DOHH2 (cell line): ENCODE measurements around the gene ABI3BP.

Experiments used
- H3F3A ChIP-seq: fragments of 200-600 bp; sonication (generic), shearing (Covaris generic); 2 replicates; pipeline ENCODE4 v1.6.0; 2016; ENCODE audit warnings: antibody characterized with exemption, mild to moderate bottlenecking; ENCODE audit not compliant: control insufficient read depth, insufficient read depth
- H3K27ac ChIP-seq: fragments of 200-600 bp; sonication (generic); 2 replicates; pipeline ENCODE4 v1.5.1; 2014; ENCODE audit warnings: low read depth, mild to moderate bottlenecking, low read length, moderate library complexity
- H3K27me3 ChIP-seq: fragments of 200-600 bp; sonication (generic); 2 replicates; pipeline ENCODE4 v1.6.1; 2014; ENCODE audit warnings: mild to moderate bottlenecking, low read length, mixed read lengths; ENCODE audit not compliant: control insufficient read depth
- H3K36me3 ChIP-seq: fragments of 200-600 bp; sonication (generic); 2 replicates; pipeline ENCODE4 v1.6.1; 2014; ENCODE audit warnings: mild to moderate bottlenecking, low read length, moderate library complexity, mixed read lengths; ENCODE audit not compliant: control insufficient read depth
- H3K4me1 ChIP-seq: fragments of 200-600 bp; sonication (generic); 2 replicates; pipeline ENCODE4 v1.6.1; 2014; ENCODE audit warnings: mild to moderate bottlenecking, low read length, mixed read lengths; ENCODE audit not compliant: control insufficient read depth
- H3K4me2 ChIP-seq: fragments of 200-600 bp; sonication (generic); 2 replicates; pipeline ENCODE4 v1.6.0; 2014; ENCODE audit warnings: mild to moderate bottlenecking, low read length, moderate library complexity
- H3K4me3 ChIP-seq: fragments of 200-600 bp; sonication (generic); 2 replicates; pipeline ENCODE4 v1.5.1; 2014; ENCODE audit warnings: mild to moderate bottlenecking, low read length, mixed read lengths
- H3K79me2 ChIP-seq: fragments of 200-600 bp; sonication (generic); 2 replicates; pipeline ENCODE4 v1.6.1; 2014; ENCODE audit warnings: mild to moderate bottlenecking, low read length, mixed read lengths; ENCODE audit not compliant: control insufficient read depth
- H3K9me2 ChIP-seq: fragments of 200-600 bp; sonication (generic); replicated peaks from 2 replicates; pipeline ENCODE4 v1.6.1; 2014; ENCODE audit warnings: mild to moderate bottlenecking, low read length, mixed read lengths; ENCODE audit not compliant: control insufficient read depth
- H3K9me3 ChIP-seq: fragments of 200-600 bp; sonication (generic); 2 replicates; pipeline ENCODE4 v1.6.1; 2014; ENCODE audit warnings: antibody characterized with exemption, low read length, mixed read lengths; ENCODE audit not compliant: control insufficient read depth, insufficient read depth
- H4K20me1 ChIP-seq: fragments of 200-600 bp; sonication (generic); 2 replicates; pipeline ENCODE4 v1.6.0; 2014; ENCODE audit warnings: low read depth, mild to moderate bottlenecking, antibody characterized with exemption, low read length, moderate library complexity; ENCODE audit not compliant: control insufficient read depth, insufficient read depth
- CTCF ChIP-seq: fragments of 200-600 bp; sonication (generic); IDR thresholded peaks from one replicate; pipeline ENCODE4 v1.5.1; 2014; ENCODE audit warnings: antibody characterized with exemption, mild to moderate bottlenecking, low read depth, low read length; ENCODE audit not compliant: poor library complexity, severe bottlenecking
- EZH2phosphoT487 ChIP-seq: fragments of 200-600 bp; sonication (generic); IDR thresholded peaks from 2 replicates; pipeline ENCODE4 v1.6.1; 2017; ENCODE audit warnings: borderline replicate concordance, mild to moderate bottlenecking, antibody characterized with exemption, low read length, moderate library complexity, mixed read lengths

Gene ABI3BP

DNA sequence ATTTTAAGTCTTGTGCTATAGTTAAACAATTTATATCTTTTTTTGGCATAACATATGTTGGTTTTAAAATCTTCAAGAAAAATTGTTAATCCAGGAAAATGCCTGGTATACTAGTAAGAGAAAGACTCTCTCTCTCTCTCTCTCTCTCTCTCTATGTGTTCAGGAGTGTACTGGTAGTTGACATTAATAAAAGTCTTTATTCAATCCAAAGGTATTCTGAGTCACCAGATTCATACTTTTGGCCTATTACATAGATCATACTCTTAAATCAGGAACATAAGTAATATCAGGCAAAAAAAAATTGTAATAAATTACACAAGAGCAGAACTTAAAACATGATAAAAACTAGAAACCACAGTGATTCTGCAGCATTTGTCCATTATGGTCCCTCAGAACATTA is 213.7 kb downstream of the ABI3BP start:
- Histone ChIP-seq H3K4me1 (no peaks in the 10 kb centered on the region), H3K9me3 (no peaks in the 10 kb centered on the region), H3K79me2 (no peaks in the 10 kb centered on the region), H3K9me2 (no peaks in the 10 kb centered on the region), H3K4me3 (no peak overlapping the region), H3K27me3 (no peaks in the 10 kb centered on the region), H3F3A (no peaks in the 10 kb centered on the region), H3K36me3 (no peaks in the 10 kb centered on the region), H3K27ac (no peak overlapping the region), H4K20me1 (no peaks in the 10 kb centered on the region), H3K4me2 (no peak overlapping the region)
- TF ChIP-seq EZH2phosphoT487 (no peak), CTCF (no peak)

GRCh38 chr3:100777271-100777670 is 215.9 kb downstream of the ABI3BP start:
- Histone ChIP-seq H3K79me2 (no peaks in the 10 kb centered on the region), H3K9me2 (no peaks in the 10 kb centered on the region)
- no peak for TF ChIP-seq CTCF
- TF ChIP-seq EZH2phosphoT487, result no peak

DNA sequence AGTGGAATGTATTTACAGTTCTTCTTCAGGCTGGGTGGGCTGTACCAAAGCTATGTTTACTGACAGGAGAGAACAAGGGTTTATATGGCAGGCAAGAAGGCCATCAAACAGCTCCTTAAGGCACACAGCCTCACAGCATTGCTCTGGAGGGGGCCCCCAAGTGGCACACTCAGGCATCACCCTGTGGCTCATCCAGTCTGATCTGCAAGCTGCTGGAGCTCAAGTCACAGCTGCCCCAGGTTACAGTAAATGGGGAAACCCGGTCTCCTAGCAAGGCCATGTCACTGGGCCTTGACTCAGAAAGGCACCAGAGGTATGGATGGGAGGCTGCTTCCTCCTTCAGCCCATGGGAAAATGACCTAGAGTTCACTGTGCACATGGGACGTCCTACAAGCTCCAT is 216.5 kb downstream of the ABI3BP start:
- Histone ChIP-seq H3K4me1 (no peaks in the 10 kb centered on the region), H3K9me3 (no peaks in the 10 kb centered on the region), H3K27ac (no peak overlapping the region), H4K20me1 (no peaks in the 10 kb centered on the region), H3K27me3 (no peaks in the 10 kb centered on the region), H3K9me2 (no peaks in the 10 kb centered on the region), H3F3A (no peaks in the 10 kb centered on the region), H3K36me3 (no peaks in the 10 kb centered on the region), H3K4me2 (no peak overlapping the region), H3K4me3 (no peak overlapping the region), H3K79me2 (no peaks in the 10 kb centered on the region)
- TF ChIP-seq EZH2phosphoT487, result no peak
- peak; percentile 21 for TF ChIP-seq CTCF

More at GRCh38 chr3:100777271-100777670, 215.9 kb downstream of the ABI3BP start:
- no peaks in the 10 kb centered on the region for H4K20me1 ChIP-seq
- H3K4me1 ChIP-seq, result no peaks in the 10 kb centered on the region
- no peak overlapping the region for H3K4me2 ChIP-seq
- no peaks in the 10 kb centered on the region for H3F3A ChIP-seq
- H3K36me3 ChIP-seq, result no peaks in the 10 kb centered on the region
- no peak overlapping the region for H3K27ac ChIP-seq
- no peaks in the 10 kb centered on the region for H3K27me3 ChIP-seq
- H3K4me3 ChIP-seq, result no peak overlapping the region
- no peaks in the 10 kb centered on the region for H3K9me3 ChIP-seq
